Activated gamma-delta T cell treated with anti-CD3 and anti-CD28 coated beads, Interleukin-2, amount 50 U/mL, for 16 hours (primary cell): ENCODE measurements around the gene CCDC88B.

ENCODE experiments used
- DNase-seq: peaks from one replicate; pipeline ENCODE4 v3.0.0-alpha.2; 2020; ENCODE audit warnings: low read depth

Gene CCDC88B, protein sequence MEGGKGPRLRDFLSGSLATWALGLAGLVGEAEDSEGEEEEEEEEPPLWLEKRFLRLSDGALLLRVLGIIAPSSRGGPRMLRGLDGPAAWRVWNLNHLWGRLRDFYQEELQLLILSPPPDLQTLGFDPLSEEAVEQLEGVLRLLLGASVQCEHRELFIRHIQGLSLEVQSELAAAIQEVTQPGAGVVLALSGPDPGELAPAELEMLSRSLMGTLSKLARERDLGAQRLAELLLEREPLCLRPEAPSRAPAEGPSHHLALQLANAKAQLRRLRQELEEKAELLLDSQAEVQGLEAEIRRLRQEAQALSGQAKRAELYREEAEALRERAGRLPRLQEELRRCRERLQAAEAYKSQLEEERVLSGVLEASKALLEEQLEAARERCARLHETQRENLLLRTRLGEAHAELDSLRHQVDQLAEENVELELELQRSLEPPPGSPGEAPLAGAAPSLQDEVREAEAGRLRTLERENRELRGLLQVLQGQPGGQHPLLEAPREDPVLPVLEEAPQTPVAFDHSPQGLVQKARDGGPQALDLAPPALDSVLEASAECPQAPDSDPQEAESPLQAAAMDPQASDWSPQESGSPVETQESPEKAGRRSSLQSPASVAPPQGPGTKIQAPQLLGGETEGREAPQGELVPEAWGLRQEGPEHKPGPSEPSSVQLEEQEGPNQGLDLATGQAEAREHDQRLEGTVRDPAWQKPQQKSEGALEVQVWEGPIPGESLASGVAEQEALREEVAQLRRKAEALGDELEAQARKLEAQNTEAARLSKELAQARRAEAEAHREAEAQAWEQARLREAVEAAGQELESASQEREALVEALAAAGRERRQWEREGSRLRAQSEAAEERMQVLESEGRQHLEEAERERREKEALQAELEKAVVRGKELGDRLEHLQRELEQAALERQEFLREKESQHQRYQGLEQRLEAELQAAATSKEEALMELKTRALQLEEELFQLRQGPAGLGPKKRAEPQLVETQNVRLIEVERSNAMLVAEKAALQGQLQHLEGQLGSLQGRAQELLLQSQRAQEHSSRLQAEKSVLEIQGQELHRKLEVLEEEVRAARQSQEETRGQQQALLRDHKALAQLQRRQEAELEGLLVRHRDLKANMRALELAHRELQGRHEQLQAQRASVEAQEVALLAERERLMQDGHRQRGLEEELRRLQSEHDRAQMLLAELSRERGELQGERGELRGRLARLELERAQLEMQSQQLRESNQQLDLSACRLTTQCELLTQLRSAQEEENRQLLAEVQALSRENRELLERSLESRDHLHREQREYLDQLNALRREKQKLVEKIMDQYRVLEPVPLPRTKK (N-terminal part only)

DNA sequence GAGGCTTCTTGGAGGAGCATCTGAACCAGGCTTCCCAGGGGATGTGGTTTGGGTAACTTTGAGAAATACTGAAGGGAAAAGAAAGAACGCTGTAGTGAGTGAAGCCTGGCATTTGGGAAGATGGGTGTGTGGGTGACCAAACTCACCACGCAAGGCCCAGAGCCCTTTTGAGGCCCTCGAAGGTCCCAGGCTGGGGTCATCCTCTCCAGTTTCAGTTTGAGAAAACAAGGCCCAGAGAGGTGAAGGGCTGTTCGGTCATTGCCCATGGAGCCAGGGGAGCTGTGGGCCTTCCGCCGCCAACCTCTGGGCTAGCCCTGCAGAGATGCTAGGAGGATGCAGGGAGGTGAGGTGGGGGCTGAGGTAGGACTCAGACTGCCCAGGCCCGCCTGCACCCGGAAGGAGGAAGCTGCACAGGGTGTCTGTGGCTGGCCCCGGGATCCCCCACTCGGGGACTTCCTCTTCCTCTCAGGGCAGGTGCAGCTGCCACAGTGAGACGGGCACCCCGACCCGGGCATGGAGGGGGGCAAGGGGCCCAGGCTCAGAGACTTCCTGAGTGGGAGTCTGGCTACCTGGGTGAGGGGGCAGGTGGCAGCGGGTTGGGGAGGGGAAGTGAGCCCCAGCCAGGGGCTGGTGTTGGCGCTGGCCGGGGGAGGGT is at the start of gene CCDC88B:
TSS of gene CCDC88B (plus strand) at position 451 of the 655 bp plus-strand sequence. CDS start at position 514, 63 bp downstream.
- peak; percentile 85 for DNase-seq

DNA sequence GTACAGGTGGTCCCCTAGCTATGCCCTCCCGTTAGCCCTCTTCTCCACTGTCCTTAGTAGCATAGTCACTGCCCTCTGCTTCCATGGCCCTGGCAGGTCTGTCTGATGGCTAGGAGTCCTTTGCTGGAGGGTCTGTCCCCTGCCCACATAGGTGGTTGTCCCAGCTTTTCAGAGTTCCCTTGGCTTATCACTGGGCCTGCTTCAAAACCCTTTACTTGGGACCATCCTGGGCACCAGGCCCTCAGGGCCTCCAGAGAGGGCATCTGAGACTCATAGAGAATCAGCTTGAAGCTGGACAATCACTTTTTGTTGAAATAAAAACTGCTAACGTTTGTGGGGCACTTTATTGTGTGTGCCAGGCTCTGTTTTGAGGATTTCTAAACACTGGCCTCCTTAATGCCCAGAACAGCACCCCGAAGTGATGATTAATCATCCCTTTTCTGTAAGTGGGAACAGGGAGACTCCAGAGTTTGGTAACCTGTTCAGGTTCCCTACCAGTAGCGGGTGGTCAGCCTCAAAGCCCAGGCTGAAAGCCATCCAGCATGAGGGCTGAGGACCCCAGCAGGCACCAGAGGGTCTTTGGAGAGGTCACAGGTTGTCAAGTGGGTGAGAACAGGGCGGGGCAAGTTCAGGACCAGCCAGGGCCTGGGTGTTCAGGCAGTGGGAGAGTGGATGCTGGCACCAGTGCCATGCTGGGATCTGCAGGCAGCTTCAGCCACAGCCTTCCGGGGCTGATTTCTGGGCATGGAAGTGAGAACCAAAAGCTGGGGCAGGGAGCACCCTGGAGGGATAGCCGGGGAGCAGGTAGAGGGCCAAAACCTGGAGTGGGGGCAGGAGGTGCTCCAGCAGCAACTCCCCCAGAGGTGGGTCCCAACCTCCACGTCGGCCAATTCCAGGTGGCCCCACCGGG is 49.4 kb upstream of the CCDC88B start:
- DNase-seq: no peak

DNA sequence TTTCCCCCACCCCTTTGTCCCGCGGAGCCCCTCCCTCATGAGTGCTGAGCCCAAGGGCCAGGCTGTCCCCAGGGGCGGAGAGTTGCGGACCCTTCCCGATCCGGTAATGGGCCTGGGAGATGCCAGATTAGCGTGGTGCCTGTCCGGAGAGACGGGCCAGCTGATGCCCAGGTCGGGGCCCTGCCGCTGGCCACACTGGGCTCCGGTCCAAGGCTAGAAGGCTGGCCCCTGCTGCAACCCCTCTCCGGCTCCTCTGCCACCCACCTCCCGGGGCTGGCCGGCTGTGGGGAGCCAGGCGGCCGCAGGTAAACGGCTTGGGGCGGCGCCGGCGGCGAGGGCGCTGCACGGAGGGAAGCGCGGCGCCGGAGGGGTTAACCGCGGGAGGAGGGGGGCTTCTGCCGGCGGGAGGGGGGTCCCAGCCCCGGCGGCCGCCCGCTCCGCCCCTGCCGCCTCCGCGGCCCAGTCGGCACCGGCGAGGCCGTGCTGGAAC is 48.7 kb upstream of the CCDC88B start, which contains the start of gene KCNK4:
TSS of gene KCNK4 (plus strand) at position 41 of the 490 bp plus-strand sequence. CDS start 1,717 bp downstream, outside the sequence.
- no peak for DNase-seq

DNA sequence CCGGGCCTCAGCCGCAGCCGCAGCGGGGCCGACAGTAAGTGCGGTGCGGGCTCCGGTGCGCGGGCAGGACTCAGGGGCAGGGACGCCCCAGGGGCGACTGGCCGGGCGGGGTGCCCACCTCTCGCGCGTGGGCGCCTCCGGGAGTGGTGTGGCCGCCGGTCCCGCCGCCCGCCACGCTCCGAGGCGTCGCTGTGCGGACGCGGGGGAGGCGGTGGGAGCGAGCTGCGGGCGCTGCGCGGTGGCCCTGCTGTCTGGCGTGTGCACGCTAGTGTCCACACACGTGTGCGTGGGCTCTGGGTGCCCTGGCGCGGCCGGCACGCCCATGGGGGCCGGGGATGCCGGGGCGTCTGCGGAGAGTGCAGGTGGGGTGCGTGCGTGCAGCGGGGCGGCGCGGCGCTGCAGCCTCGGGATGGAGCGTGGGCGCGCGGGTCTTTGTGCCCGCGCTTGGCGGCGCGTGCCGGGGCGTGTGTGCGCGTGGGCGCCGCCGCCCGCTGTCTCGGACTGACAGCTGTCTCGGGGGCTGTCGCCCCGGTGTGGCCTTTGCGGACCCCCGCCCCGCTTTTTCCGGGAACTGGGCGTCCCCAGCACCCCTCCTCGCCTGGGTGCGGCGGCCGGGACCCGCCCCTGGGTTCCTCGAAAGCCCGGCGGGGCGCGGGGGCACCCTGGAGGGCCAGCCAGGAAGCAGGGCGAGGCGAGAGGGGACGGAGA is 48.1 kb upstream of the CCDC88B start:
- DNase-seq: no peak

DNA sequence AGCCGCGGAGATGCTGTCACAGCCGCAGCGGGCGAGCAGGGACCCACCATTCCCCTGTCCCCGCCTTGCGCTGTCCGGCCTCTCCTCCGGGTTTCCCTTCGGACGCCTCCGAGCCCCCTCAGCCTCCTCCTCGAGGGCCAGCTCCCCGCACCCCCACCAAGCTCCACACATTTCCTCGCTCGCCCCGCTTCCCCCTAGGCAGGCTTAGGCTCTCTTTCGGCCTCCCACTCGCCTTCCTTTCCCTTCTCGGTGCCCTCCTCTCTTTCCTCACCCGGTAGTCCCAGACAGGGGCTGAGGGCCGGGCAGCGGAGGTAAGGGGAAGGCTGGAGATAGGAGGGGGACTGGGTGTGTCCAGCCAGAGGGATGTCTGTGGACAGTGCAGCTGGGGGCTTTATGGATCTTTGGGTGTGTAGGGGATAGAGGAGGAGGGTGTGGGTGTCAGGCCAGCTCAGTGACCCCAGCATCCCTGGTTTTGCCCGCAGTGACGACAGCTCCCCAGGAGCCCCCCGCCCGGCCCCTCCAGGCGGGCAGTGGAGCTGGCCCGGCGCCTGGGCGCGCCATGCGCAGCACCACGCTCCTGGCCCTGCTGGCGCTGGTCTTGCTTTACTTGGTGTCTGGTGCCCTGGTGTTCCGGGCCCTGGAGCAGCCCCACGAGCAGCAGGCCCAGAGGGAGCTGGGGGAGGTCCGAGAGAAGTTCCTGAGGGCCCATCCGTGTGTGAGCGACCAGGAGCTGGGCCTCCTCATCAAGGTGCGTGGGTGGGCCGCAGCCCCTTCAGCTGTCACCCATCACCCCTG is 47.3 kb upstream of the CCDC88B start:
- DNase-seq: no peak

DNA sequence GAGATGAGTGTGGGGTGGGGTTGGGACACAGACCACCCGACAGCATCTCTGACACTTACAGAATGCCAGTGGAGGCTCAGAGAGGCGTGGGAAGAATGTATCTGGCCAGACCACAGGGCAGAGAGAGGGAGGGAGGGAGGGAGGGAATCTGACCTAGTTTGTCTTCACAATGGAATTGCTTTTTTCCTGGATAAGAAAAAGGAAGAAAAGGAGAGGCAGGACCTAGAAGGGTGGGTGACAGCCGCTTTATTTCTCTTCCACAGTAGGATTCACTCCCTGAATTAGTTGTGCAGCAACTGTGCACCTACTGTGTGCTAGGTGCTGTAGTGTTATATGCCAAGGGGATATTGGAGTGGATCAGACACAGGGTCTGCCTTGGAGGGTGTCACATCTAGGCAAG is 45.2 kb upstream of the CCDC88B start:
- no peak for DNase-seq

DNA sequence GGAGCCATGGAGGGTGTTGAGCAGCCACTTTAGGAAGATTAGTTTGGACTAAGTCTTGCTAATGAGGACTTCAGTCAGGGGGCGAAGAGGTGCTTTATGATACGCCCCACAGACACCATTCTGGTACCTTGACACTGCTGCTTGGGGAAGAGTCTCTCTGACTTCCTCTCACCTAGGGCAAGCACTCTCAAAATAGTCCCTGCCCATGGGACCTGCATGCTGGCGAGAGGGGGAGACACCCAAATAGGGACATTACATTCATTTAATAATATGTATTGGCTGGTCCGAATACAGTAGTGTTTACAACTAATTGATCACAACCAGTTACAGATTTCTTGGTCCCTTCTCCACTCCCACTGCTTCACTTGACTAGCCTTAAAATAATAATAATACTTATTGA is 44.2 kb upstream of the CCDC88B start:
- DNase-seq: no peak

DNA sequence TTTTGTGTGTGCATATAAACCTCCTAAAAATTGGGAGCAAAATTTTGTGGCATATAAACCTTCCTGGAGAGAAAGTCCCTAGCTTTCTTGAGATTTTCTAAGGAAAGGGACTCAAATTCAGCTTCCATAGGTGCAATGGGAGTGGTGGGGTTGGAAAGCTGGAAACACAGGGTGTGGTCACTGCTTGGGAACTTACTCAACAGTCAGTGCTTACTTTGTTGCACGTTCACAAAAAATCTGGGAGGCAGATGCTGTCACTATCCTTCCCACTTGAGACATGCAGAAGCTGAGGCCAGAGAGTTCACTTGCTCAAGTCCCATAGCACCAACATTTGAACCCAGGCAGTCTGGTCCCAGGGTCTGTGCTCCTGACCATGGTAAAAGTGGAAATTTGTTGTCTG is 43.8 kb upstream of the CCDC88B start:
- no peak for DNase-seq

DNA sequence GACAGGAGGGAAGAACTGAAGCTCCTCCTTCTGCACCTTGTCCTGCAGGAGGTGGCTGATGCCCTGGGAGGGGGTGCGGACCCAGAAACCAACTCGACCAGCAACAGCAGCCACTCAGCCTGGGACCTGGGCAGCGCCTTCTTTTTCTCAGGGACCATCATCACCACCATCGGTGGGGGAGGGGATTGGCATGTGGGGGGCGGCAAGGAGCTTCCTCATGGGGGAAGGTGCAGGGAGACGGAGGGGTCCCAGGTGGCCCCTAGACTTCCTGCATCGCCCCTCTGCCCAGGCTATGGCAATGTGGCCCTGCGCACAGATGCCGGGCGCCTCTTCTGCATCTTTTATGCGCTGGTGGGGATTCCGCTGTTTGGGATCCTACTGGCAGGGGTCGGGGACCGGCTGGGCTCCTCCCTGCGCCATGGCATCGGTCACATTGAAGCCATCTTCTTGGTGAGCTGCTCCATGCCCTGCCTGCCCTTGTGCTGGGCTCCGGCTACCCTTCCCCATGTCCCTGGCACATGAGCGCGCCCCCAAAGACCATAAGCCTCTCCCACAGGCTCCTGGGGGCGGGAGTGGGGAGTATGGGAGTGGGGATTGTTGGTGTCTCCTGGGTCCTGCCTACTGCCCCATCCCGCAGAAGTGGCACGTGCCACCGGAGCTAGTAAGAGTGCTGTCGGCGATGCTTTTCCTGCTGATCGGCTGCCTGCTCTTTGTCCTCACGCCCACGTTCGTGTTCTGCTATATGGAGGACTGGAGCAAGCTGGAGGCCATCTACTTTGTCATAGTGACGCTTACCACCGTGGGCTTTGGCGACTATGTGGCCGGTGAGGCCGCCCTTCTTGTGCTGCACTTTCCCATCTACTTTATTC is 42.9 kb upstream of the CCDC88B start:
- DNase-seq: no peak

DNA sequence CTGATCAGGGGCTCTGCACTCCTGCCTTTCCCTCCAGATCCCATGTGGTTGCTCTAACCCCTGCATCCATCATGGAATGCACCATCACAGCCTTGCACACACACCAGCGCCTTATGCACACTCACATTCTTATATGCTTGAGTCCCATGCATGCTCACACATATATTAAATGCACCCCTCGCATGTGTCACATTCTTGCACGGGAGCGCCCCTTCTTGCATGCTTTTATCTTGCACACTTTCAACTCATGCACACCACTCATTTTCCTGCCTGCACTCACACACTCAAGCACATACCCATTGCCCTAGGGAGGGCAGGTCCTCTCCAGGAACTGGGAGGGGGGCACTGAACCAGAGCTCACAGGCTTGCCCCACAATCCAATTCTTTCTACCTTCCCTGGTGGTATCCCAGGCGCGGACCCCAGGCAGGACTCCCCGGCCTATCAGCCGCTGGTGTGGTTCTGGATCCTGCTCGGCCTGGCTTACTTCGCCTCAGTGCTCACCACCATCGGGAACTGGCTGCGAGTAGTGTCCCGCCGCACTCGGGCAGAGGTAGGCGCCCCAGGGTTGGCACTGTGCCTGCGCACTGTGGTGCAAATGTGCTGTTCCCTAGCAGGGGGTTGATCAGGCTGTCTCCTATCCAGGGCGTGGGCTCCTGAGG is 42.2 kb upstream of the CCDC88B start:
- DNase-seq: no peak

DNA sequence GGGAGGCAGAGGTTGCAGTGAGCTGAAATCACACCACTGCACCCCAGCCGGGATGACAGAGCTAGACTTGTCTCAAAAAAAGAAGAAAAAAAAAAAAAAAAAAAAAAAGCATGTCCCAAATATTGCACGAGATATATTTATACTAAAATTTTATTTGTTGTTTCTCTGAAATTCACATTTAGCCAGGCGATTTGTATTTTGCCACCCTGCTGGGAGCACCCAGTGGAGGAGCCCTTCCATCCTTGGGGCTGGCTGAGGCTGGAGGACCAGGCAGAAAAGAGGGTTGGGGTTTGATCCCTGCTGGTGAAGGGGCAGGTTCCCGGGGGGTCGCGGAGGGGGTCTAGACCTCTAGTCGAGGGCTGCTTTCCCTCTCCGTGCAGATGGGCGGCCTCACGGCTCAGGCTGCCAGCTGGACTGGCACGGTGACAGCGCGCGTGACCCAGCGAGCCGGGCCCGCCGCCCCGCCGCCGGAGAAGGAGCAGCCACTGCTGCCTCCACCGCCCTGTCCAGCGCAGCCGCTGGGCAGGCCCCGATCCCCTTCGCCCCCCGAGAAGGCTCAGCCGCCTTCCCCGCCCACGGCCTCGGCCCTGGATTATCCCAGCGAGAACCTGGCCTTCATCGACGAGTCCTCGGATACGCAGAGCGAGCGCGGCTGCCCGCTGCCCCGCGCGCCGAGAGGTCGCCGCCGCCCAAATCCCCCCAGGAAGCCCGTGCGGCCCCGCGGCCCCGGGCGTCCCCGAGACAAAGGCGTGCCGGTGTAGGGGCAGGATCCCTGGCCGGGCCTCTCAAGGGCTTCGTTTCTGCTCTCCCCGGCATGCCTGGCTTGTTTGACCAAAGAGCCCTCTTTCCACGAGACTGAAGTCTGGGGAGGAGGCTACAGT is 40.8 kb upstream of the CCDC88B start:
- DNase-seq: no peak

DNA sequence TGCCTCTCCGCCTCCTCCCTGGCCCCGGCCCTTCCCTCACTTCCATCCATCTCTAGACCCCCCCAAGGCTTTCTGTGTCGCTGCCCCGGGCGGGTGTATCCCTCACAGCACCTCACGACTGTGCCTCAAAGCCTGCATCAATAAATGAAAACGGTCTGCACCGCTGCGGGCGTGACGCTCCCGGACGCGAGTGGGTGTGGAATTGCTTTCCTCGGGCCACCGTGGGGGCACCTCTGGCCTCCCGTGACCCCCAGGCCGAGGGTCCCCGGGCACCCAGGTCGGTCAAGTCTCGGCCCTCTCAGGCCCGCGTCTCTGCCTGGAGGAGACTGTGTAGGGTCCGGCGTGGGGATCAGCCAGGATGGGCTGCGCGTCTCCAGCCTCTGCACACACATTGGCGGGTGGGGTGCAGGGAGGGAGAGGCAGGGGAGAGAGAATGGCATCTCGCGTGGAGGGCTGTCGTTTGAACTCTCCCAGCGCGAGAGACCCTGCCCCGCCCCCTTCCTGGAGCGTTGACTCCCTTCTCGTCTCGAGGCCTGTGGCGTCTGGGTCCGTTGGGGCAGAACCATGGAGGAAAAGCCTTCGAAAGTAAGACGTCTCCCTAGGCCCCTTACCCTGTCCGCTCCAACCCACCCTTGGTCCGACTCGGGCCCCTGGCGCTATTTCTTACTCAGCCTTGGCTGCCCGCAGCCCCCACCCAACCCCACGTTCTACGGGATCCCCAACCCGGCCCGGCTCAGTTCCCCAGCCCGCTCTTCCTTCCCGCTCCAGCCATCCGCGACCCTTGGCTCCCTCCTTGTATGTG is 40.0 kb upstream of the CCDC88B start, which contains the start of gene CATSPERZ:
TSS of gene CATSPERZ (plus strand) at position 512 of the 802 bp plus-strand sequence. CDS start at position 565, 53 bp downstream.
- no peak for DNase-seq

DNA sequence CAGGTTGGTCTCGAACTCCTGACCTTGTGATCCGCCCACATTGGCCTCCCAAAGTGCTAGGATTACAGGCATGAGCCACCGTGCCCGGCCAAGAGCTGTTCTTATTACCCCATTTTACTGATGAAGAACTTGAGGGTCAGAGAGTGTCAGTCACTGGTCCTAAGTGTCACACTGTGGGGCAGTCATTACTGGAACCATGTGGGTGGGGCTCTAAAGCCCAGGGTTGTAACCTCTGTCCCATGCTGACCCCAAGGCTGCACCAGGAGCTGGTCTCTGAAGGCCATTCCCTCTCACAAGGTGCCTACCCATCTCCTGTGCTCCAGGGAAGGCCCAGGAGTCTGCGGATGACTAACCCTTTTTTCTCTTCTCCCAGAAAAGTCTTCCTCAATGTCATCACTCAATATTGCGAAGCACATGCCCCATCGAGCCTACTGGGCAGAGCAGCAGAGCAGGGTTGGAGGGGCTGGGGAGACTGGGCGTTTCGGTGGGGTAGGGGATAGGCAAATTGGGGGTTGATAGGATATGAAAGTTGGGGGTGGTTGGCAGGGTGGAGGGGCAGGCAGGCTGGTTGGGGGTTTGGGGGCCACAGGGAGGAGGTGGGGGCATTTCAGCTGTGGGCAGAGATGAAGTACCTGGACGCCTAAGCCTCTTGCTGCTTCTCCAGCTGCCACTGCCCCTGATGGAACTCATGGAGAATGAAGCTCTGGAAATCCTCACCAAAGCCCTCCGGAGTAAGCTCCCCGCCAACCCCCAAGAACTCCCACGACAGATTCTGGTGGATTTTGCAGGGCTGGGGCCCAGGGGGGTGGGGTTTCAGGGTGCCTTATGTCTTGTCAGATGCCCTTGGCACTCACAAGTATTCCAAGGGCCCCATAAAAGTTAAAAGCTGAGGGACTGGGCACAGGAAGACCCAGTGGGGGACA is 36.6 kb upstream of the CCDC88B start:
- DNase-seq: no peak

DNA sequence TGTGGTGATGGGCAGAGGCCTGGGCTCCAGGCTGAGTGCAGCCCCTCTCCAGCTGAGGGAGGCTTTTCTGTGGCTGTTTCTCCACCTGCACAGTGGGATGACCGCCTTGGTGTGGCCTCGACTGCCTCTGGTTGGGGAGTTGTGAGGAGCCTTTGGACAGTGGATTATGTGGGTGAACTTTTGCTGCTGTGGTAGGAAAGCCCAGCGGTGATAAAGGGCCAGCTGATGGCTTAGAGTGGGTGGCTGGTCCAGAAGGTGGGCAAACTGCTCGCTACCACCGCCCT is 36.0 kb upstream of the CCDC88B start:
- DNase-seq: no peak
